ENCODE results near the gene PRRC2B. TPM values are rescaled to one million over a fixed set of nuclear protein-coding genes. Genes with fewer than 3 reads are reported as not detected.

The PRRC2B gene
- total RNA-seq, 2 experiments from 2014 or later, result 157 to 171 TPM

DNA sequence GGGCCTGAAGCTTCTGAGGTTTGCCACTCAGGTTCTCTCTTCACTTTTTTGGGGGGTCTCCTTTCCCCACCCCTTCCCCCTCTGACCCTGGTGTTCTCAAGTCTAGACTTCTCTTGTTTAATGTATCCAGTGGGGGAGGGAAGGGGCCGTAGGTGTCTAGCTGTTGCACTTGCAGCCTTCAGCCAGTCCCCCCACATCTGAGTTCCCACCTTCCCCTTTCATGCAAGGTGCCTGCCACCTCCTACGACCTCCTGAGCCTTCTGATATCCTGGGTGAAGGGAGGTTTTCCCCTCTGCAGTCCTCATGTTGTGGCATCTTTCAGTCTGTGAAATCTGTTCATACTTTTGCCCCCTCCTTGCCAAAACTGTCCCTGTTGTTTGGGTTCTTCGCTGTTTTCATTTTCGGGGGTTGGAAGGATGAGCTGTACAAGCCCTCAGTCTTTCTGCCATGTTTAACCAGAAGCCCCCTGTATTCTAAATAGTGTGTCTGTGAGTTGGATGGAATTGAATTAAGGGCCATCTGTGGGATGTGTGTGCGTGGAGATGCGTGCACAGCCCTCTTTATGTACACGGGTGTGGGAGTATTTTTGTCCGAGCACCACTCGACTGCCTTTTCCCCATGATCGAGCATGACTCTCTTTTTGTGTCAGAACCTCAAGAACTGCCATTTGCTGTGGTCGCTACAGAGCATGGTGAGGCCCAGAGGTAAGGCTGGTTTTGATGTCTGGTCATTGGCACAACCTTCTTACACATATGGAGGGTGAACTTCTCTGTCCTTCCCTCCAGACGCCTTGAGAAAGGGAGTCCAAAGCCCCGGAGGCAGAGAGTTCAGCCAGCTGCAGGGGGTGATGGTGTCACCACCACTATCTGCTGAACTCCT is 23.6 kb downstream of the PRRC2B start:
- intact Hi-C loops (cut with micrococcal nuclease), result no loop called here
- Mint-ChIP-seq H3K27ac (peak overlapping the region; percentile 81), H3K4me3 (no peak overlapping the region), H3K9me3 (no peaks in the 10 kb centered on the region), H3K27me3 (ENCODE audit: low read depth) (no peaks in the 10 kb centered on the region), H3K36me3 (ENCODE audit: low read depth) (peaks cover 22% of the 10 kb centered on the region), H3K4me1 (ENCODE audit: low read depth) (peaks cover 86% of the 10 kb centered on the region)
- CTCF ChIA-PET, result interaction anchor here (0.7 kb wide), 1 partner anchor 13 kb away, joined by 3 read pairs; no protein-coding TSS in a partner anchor
- DNase-seq, result no peak

DNA sequence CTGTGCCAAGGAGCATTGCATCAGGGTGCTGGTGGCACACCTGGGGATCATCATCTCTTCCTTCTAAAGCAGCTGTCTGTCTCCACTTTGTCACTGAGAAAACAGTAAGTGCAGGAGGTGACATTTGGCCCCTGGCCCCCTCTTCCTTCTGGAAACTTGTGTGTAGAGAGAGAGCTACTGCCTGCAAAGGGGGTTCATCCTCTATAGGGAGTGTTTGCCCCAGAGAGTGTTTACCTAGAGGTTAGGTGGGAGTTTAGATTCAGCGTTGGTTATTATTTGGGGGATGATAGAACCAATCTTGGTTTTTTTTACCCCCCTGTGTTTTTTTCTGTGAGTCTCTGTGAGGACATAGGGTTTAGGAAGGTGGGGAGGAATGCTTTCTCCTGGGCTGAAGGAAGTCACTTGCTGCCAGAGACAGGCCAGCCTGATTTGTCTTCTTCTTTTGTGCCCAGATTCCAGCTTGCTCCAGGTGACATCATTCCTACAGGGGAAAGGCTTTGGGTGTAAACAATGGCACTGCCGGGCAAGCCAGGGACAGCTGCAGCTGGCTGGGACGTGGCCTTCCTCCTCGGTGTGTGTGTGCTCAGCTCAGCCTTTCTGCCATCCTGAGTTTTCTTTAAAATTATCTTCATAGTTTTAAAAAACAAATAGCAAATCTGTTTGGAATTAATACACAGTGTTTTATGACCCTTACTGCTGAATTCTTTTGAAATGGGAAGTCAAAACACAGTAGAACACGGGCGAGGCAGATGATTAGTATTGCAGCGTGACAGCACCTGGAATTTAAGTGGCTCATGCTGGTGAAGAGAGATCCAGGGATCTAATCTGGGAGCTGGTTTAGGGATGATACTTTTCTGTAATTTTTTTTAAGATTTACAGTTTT is 24.5 kb downstream of the PRRC2B start:
- Mint-ChIP-seq H3K4me1 (ENCODE audit: low read depth) (peaks cover 91% of the 10 kb centered on the region), H3K4me3 (no peak overlapping the region), H3K27ac (peak overlapping the region; percentile 81), H3K9me3 (no peaks in the 10 kb centered on the region), H3K36me3 (ENCODE audit: low read depth) (peaks cover 26% of the 10 kb centered on the region), H3K27me3 (ENCODE audit: low read depth) (no peaks in the 10 kb centered on the region)
- intact Hi-C loops (cut with micrococcal nuclease), result no loop called here
- no peak for DNase-seq
- CTCF ChIA-PET, result interaction anchor here (0.7 kb wide), 1 partner anchor 12 kb away, joined by 3 read pairs; no protein-coding TSS in a partner anchor

GRCh38 chr9:131419026-131419614 is 25.2 kb downstream of the PRRC2B start:
- no peaks in the 10 kb centered on the region for H3K9me3 Mint-ChIP-seq
- peaks cover 23% of the 10 kb centered on the region for H3K36me3 Mint-ChIP-seq (ENCODE audit: low read depth)
- H3K4me3 Mint-ChIP-seq, result no peak overlapping the region
- DNase-seq, result no peak
- intact Hi-C loops (cut with micrococcal nuclease), result no loop called here
- CTCF ChIA-PET, result no interaction called here
- H3K27ac Mint-ChIP-seq, result peak overlapping the region; percentile 81
- peaks cover 88% of the 10 kb centered on the region for H3K4me1 Mint-ChIP-seq (ENCODE audit: low read depth)
- no peaks in the 10 kb centered on the region for H3K27me3 Mint-ChIP-seq (ENCODE audit: low read depth)

DNA sequence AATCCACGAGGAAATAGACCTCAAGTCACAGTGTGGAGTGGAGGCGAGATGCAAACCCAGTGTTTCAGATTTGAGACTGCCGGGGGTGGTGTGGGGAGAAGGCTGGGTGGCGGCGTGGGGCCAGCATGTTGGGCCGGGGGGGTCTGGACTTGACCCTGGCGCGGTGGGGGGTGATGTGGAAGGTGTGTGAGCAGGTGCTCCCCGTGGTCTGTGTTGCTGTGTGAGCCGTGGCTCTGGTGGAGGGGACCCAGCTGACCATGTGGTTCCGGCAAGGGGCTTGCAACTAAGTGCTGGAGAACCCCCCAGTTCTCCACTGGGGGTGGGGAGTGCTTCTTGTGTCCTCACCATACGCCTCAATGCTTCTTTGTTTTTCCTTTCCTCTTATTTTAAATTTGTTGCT is 25.8 kb downstream of the PRRC2B start:
- Mint-ChIP-seq H3K9me3 (no peaks in the 10 kb centered on the region), H3K4me1 (ENCODE audit: low read depth) (peaks cover 85% of the 10 kb centered on the region), H3K27ac (peak overlapping the region; percentile 27), H3K27me3 (ENCODE audit: low read depth) (no peaks in the 10 kb centered on the region), H3K4me3 (no peak overlapping the region), H3K36me3 (ENCODE audit: low read depth) (peaks cover 19% of the 10 kb centered on the region)
- CTCF ChIA-PET, result no interaction called here
- intact Hi-C loops (cut with micrococcal nuclease), result no loop called here
- no peak for DNase-seq

- Mint-ChIP-seq H3K27ac (no peak overlapping the region), H3K4me1 (ENCODE audit: low read depth) (peaks cover 78% of the 10 kb centered on the region), H3K27me3 (ENCODE audit: low read depth) (no peaks in the 10 kb centered on the region), H3K4me3 (no peak overlapping the region), H3K36me3 (ENCODE audit: low read depth) (peaks cover 18% of the 10 kb centered on the region), H3K9me3 (no peaks in the 10 kb centered on the region)
- intact Hi-C loops (cut with micrococcal nuclease), result no loop called here
- no peak for DNase-seq
- CTCF ChIA-PET, result interaction anchor here (0.9 kb wide), 1 partner anchor 24 kb away, joined by 3 read pairs; no protein-coding TSS in a partner anchor
These were observed 27.2 kb downstream of the PRRC2B start for GRCh38 chr9:131420980-131421624.

- Mint-ChIP-seq H3K9me3 (no peaks in the 10 kb centered on the region), H3K4me3 (no peak overlapping the region), H3K27ac (no peak overlapping the region), H3K27me3 (ENCODE audit: low read depth) (no peaks in the 10 kb centered on the region), H3K4me1 (ENCODE audit: low read depth) (peaks cover 77% of the 10 kb centered on the region), H3K36me3 (ENCODE audit: low read depth) (peaks cover 22% of the 10 kb centered on the region)
- intact Hi-C loops (cut with micrococcal nuclease), result no loop called here
- no peak for DNase-seq
- CTCF ChIA-PET, result interaction anchor here (0.5 to 0.6 kb wide), 2 partner anchors 148 to 454 kb away, joined by 3 to 4 read pairs; no protein-coding TSS in a partner anchor
These were observed 27.8 kb downstream of the PRRC2B start for GRCh38 chr9:131421691-131422090.

DNA sequence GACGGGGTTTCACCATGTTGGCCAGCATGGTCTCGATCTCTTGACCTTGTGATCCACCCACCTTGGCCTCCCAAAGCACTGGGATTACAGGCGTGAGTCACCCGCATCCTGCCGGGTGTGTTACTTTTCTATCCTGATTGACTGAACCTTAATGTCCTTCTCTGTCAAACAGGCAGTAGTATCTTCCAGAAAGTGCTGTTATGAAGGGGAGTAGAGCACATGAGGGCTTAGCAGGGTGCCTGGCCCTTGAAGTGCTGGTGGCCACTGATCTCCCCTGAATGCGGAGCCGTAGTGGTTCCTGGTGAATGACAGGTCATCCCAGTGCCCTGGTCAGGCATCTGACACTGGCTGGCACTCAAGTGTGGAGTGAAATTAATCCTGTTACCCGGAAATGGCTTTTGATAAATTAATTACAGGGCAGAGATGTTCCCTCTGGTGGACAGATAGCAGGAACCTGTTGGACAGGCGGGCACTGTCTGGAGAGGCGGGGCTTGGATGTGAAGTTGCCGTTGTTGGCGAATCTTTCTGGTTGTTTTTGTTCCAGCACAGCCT is 28.4 kb downstream of the PRRC2B start:
- Mint-ChIP-seq H3K9me3 (no peaks in the 10 kb centered on the region), H3K27me3 (ENCODE audit: low read depth) (no peaks in the 10 kb centered on the region), H3K27ac (peak overlapping the region; percentile 59), H3K36me3 (ENCODE audit: low read depth) (peaks cover 24% of the 10 kb centered on the region), H3K4me3 (no peak overlapping the region), H3K4me1 (ENCODE audit: low read depth) (peaks cover 76% of the 10 kb centered on the region)
- DNase-seq, result no peak
- CTCF ChIA-PET, result interaction anchor here (0.5 to 0.7 kb wide), 3 partner anchors 15 to 455 kb away, joined by 3 to 4 read pairs (median 3); no protein-coding TSS in a partner anchor
- intact Hi-C loops (cut with micrococcal nuclease), result no loop called here

GRCh38 chr9:131423171-131423581 is 29.3 kb downstream of the PRRC2B start:
- Mint-ChIP-seq H3K27ac (no peak overlapping the region), H3K4me3 (no peak overlapping the region), H3K4me1 (ENCODE audit: low read depth) (peaks cover 71% of the 10 kb centered on the region), H3K9me3 (no peaks in the 10 kb centered on the region), H3K27me3 (ENCODE audit: low read depth) (no peaks in the 10 kb centered on the region), H3K36me3 (ENCODE audit: low read depth) (peaks cover 24% of the 10 kb centered on the region)
- CTCF ChIA-PET, result interaction anchor here (0.7 kb wide), 1 partner anchor 16 kb away, joined by 3 read pairs; no protein-coding TSS in a partner anchor
- intact Hi-C loops (cut with micrococcal nuclease), result no loop called here
- DNase-seq, result no peak

DNA sequence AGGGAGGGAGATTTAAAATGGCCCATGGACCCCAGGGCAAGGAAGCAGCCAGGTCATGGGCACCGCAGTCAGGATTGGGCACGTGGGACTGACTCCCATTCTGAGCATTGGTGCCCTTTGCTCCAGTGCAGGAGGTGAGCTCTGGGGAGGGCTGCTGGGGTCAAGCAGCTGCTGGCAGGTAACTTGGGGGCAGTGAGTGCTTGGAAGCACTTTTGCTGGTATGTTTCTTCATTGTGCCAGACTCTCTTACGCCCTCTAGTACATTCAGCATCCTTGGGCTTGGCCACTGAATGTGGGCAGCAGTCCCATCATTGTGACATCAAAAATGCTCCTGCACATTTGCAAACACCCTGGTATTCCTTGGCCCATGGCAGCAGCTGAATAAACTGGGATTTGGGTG is 32.7 kb downstream of the PRRC2B start:
- peaks cover 60% of the 10 kb centered on the region for H3K4me1 Mint-ChIP-seq (ENCODE audit: low read depth)
- no peak overlapping the region for H3K27ac Mint-ChIP-seq
- no peak overlapping the region for H3K4me3 Mint-ChIP-seq
- H3K9me3 Mint-ChIP-seq, result no peaks in the 10 kb centered on the region
- no peak for DNase-seq
- intact Hi-C loops (cut with micrococcal nuclease), result no loop called here
- no peaks in the 10 kb centered on the region for H3K27me3 Mint-ChIP-seq (ENCODE audit: low read depth)
- CTCF ChIA-PET, result no interaction called here
- peaks cover 22% of the 10 kb centered on the region for H3K36me3 Mint-ChIP-seq (ENCODE audit: low read depth)

GRCh38 chr9:131429121-131430012 is 35.5 kb downstream of the PRRC2B start:
- peaks cover 20% of the 10 kb centered on the region for H3K36me3 Mint-ChIP-seq (ENCODE audit: low read depth)
- intact Hi-C loops (cut with micrococcal nuclease), result no loop called here
- CTCF ChIA-PET, result no interaction called here
- H3K4me3 Mint-ChIP-seq, result no peak overlapping the region
- peaks cover 46% of the 10 kb centered on the region for H3K4me1 Mint-ChIP-seq (ENCODE audit: low read depth)
- no peaks in the 10 kb centered on the region for H3K27me3 Mint-ChIP-seq (ENCODE audit: low read depth)
- no peaks in the 10 kb centered on the region for H3K9me3 Mint-ChIP-seq
- peak overlapping the region; percentile 9 for H3K27ac Mint-ChIP-seq
- no peak for DNase-seq

- intact Hi-C loops (cut with micrococcal nuclease), result no loop called here
- no peak for DNase-seq
- Mint-ChIP-seq H3K27me3 (ENCODE audit: low read depth) (no peaks in the 10 kb centered on the region), H3K4me1 (ENCODE audit: low read depth) (peaks cover 30% of the 10 kb centered on the region), H3K36me3 (ENCODE audit: low read depth) (peaks cover 26% of the 10 kb centered on the region), H3K4me3 (no peak overlapping the region), H3K27ac (peak overlapping the region; percentile 50), H3K9me3 (no peaks in the 10 kb centered on the region)
- CTCF ChIA-PET, result no interaction called here
These were observed 38.2 kb downstream of the PRRC2B start for GRCh38 chr9:131432050-131432449.

Data from activated naive CD4-positive, alpha-beta T cell treated with anti-CD3 and anti-CD28 coated beads for 36 hours (primary cell).